GM12865 (cell line): ENCODE data around the gene FMN1.

ENCODE experiments used
- DNase-seq: peaks from one replicate; pipeline ENCODE4 v3.0.0; 2010; ENCODE audit warnings: low read depth
- H3K4me3 ChIP-seq: 2 replicates; pipeline ENCODE4 v1.5.1; 2011; ENCODE audit warnings: mild to moderate bottlenecking, low read depth, low read length, control low read depth
- TF ChIP-seq, protein P1 (sequence below): IDR thresholded peaks from 2 replicates; pipeline ENCODE4 v1.5.1; 2011; ENCODE audit warnings: low read length, control low read depth, low read depth, inconsistent platforms; ENCODE audit not compliant: insufficient read depth; ENCODE audit errors: missing control alignments

Gene FMN1

DNA sequence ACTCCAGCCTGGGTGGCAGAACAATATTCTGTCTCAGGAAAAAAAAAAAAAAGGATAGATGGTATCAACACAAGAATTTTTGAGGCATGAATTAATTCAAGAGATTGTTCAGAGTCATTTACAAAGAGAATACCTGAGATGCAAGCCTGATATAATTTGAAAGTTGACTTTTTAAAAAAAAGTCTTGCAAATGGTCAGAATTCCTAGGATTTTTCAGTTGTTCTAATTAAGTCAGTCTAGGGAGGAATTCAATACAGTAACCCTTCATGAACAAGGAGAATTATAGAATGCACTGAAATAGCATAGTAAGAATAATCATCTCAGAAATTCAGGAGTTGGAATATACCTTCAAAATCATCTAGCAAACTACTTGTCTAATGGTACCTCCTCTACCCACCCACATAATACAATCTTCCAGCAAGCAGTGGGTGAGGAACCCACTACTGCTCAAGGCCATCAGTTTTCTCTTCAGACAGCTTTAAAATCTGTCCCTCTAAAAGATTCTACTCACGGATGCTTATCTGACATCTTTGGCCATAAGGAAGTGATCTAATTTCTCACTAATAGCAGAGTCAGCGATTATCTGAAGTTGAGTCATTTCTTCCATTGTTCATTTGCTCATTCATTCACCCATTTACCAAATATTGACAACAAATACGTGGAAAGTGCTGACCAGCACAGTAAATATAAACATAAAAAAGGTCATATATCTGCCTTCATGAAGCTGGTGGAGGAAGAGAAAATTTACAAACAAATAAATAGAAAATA, 317.1 kb downstream of the FMN1 start:
- DNase-seq: no peak
- H3K4me3 ChIP-seq: no peak overlapping the region
- TF ChIP-seq, protein P1, sequence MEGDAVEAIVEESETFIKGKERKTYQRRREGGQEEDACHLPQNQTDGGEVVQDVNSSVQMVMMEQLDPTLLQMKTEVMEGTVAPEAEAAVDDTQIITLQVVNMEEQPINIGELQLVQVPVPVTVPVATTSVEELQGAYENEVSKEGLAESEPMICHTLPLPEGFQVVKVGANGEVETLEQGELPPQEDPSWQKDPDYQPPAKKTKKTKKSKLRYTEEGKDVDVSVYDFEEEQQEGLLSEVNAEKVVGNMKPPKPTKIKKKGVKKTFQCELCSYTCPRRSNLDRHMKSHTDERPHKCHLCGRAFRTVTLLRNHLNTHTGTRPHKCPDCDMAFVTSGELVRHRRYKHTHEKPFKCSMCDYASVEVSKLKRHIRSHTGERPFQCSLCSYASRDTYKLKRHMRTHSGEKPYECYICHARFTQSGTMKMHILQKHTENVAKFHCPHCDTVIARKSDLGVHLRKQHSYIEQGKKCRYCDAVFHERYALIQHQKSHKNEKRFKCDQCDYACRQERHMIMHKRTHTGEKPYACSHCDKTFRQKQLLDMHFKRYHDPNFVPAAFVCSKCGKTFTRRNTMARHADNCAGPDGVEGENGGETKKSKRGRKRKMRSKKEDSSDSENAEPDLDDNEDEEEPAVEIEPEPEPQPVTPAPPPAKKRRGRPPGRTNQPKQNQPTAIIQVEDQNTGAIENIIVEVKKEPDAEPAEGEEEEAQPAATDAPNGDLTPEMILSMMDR: no peak

DNA sequence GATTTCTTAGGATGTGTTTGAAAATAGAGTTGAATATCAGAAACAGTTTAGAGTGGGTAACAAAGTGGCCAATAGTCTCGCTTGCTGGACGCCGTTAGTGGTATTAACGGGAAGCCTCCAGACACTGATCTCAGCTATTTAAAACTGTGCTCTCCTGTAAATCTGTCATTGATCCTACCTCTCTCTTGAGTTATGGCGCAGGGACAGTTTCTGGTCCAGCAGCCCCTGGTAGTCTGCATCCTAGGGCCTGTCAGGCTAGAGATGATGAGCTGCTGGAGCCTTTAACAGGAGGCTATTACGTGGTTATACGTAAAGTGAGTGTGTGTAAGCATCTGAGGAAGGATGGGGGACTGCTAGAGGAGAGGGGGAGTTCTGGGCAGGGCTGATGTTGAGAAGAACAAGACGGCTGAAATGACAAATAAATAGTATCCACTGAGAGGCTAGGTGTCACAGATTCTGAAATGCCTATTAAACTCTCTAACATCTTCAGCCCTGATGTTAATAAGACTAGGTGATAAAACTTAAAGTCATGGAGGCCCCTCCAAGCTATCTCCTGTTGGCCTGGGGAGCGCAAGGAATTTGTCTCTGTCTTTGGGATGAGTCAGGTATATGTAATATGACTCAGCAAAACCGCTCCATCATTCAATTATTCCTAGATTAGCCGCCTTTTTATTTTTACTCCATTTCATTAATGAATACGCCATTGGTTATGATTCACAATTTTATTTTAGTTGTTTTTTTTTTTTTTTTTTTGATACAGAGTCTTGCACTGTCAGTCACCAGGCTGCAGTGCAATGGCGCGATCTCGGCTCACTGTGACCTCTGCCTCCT, 321.0 kb downstream of the FMN1 start:
- H3K4me3 ChIP-seq: no peak overlapping the region
- TF ChIP-seq, protein P1: no peak
- no peak for DNase-seq

GRCh38 chr15:32872621-32873283, 321.8 kb downstream of the FMN1 start:
- TF ChIP-seq, protein P1: no peak
- DNase-seq: no peak

GRCh38 chr15:32871883-32872282, 322.6 kb downstream of the FMN1 start:
- no peak for DNase-seq
- TF ChIP-seq, protein P1: no peak

More at GRCh38 chr15:32872621-32873283, 321.8 kb downstream of the FMN1 start:
- no peak overlapping the region for H3K4me3 ChIP-seq

GRCh38 chr15:32870240-32871033, 324.1 kb downstream of the FMN1 start:
- TF ChIP-seq, protein P1: no peak
- DNase-seq: peak; percentile 65

More at GRCh38 chr15:32871883-32872282, 322.6 kb downstream of the FMN1 start:
- no peak overlapping the region for H3K4me3 ChIP-seq

DNA sequence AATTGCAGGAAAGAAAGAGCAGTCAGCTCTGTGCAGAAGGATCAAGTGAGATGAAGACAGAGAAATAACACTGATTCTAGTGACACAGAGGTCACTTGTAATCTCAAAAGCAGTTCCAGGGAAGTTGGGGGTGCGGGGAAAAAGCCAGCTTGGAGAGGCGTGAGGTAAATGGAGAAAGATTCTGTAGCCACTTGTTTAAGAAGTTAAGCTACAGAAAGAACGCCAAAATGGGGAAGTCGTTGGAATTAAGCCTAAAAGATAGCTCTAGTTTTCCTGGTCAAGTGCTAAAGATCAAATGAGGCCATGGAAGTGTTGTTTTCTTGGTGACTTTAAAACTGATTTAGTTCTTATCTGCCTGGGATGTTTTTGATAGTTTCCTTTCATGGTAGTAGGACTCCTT, 324.7 kb downstream of the FMN1 start:
- TF ChIP-seq, protein P1: no peak
- no peak overlapping the region for H3K4me3 ChIP-seq
- DNase-seq: no peak

More at GRCh38 chr15:32870240-32871033, 324.1 kb downstream of the FMN1 start:
- H3K4me3 ChIP-seq: no peak overlapping the region
